ENCODE data around the gene PSRC1.
"Not testable (repeated sequence)": the region's sequence is repeated elsewhere in the genome, so short reads cannot be mapped to it uniquely, and the experiment has no call there.

PSRC1 gene

GRCh38 chr1:109295712-109296415 is 12.9 kb upstream of the PSRC1 start:
- no peak for DNase-seq

- no peak for DNase-seq
These were observed 11.5 kb upstream of the PSRC1 start for GRCh38 chr1:109294481-109294880.

- no peak for DNase-seq
These were observed 10.1 kb upstream of the PSRC1 start for GRCh38 chr1:109293026-109293425.

GRCh38 chr1:109292364-109292763 is 9.4 kb upstream of the PSRC1 start:
- DNase-seq, result no peak

- no peak for DNase-seq
These were observed 8.1 kb upstream of the PSRC1 start for GRCh38 chr1:109290998-109291397.

GRCh38 chr1:109290137-109290536 is 7.2 kb upstream of the PSRC1 start:
- DNase-seq, result no peak

GRCh38 chr1:109286762-109287161 is 3.8 kb upstream of the PSRC1 start:
- DNase-seq, result not testable (repeated sequence)

GRCh38 chr1:109283748-109284600 is 1.0 kb upstream of the PSRC1 start:
- no peak for DNase-seq

GRCh38 chr1:109282497-109282951 is 421 bp downstream of the PSRC1 start:
- DNase-seq, result no peak

- peak; percentile 13 for DNase-seq
These were observed 1.1 kb downstream of the PSRC1 start for GRCh38 chr1:109281680-109282496.

- DNase-seq, result no peak
These were observed 2.1 kb downstream of the PSRC1 start for GRCh38 chr1:109280862-109281261.

GRCh38 chr1:109279615-109280278 is 3.2 kb downstream of the PSRC1 start:
- DNase-seq, result no peak

- peak; percentile 40 for DNase-seq
These were observed 5.3 kb downstream of the PSRC1 start for GRCh38 chr1:109277434-109278204.

GRCh38 chr1:109275706-109276345 is 7.1 kb downstream of the PSRC1 start:
- DNase-seq, result no peak

GRCh38 chr1:109274533-109275476 is 8.1 kb downstream of the PSRC1 start:
- no peak for DNase-seq

- no peak for DNase-seq
These were observed 9.2 kb downstream of the PSRC1 start for GRCh38 chr1:109273570-109274288.

- DNase-seq, result no peak
These were observed 10.0 kb downstream of the PSRC1 start for GRCh38 chr1:109272831-109273547.

GRCh38 chr1:109272021-109272799 is 10.7 kb downstream of the PSRC1 start:
- DNase-seq, result no peak

Data from GDM1 (cell line).